ENCODE results near the gene ASPA.

- TF ChIP-seq EZH2 (IDR thresholded peaks at IDR 0.05; ENCODE audit: insufficient read depth, poor library complexity, severe bottlenecking) (no peak), EZH2phosphoT487 (IDR thresholded peaks at IDR 0.05; ENCODE audit: insufficient read depth, low read depth) (no peak)
Measured at GRCh38 chr17:3501344-3501743, 25.5 kb downstream of the ASPA start.
